Mononuclear cell (primary cell): ENCODE data around the gene CARMIL1. TPM values are rescaled to one million over a fixed set of nuclear protein-coding genes. Genes with fewer than 3 reads are reported as not detected.

ENCODE experiments used
- H3K27me3 ChIP-seq: 2 replicates; pipeline ENCODE4 v1.6.0; 2011; ENCODE audit warnings: low read length, control low read depth; ENCODE audit not compliant: insufficient read depth
- H3K4me1 ChIP-seq: 2 replicates; pipeline ENCODE4 v1.5.1; 2011; ENCODE audit warnings: mild to moderate bottlenecking, low read length, control low read depth; ENCODE audit not compliant: insufficient read depth
- H3K4me3 ChIP-seq: 2 replicates; pipeline ENCODE4 v1.5.1; 2011; ENCODE audit warnings: mild to moderate bottlenecking, low read length, moderate library complexity
- H3K9me3 ChIP-seq: 2 replicates; pipeline ENCODE4 v1.5.1; 2011; ENCODE audit warnings: low read depth, mild to moderate bottlenecking, control low read depth, low read length
- total RNA-seq: library from RNA; depleted of rRNA; stranded (reverse); fragments of >200 nt; gene quantifications from one replicate; pipeline ENCODE4 v1.2.3, GENCODE V29; 2012

The CARMIL1 gene
- total RNA-seq, 1 donor, result 3.1 TPM

DNA sequence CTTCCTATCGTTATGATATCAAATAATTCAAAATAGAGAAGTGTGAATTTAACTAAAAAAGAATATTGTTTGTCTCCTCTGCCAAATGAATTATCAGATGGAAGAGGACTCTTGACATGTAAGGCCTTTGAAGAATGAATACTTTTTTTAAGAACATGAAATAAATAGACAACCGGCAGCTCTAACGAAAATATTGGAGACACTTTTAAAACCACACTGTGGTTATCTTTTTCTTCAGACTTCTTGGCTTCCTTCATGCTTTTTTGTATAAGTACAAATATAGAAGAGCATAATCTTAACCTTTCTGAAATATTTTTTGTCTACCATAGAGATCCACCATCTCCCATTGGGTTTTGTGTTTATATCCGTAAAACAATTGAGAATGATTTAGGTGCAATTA lies 257.6 kb downstream of the CARMIL1 start:
- no peaks in the 10 kb centered on the region for H3K4me1 ChIP-seq
- H3K4me3 ChIP-seq, result no peak overlapping the region
- H3K27me3 ChIP-seq, result no peaks in the 10 kb centered on the region
- H3K9me3 ChIP-seq, result no peaks in the 10 kb centered on the region

DNA sequence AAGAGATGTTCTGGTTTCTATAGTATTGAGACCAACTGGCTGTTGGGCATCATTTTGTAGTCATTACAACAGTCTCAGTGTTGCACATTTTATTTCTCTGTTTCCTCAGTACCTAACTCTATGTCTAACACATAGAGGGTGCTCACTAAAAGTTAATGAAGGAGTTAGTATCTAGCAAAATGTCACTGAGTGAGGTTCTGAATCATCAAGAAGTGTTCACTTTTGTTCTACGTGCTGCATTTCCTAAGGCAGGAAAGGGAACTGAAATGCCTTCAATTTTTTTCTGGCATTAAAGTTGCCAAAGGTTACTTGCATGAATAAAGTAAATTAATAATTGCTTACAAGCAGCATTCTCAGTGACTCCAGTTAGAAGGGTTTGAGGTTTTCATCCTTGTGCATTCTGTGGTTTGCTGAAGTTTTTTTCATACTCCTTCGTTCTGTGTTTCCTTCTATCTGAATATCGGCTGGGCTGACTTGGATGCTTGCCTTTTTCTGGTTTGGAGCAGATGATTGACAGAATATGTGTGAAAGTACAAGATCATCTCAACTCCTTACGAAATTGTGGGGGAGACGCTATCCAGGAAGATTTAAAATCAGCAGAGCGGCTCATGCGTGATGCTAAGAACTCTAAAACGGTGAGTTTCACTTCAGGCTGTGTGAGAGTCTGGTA lies 258.3 kb downstream of the CARMIL1 start:
- Histone ChIP-seq H3K4me1 (no peaks in the 10 kb centered on the region), H3K4me3 (no peak overlapping the region), H3K9me3 (no peaks in the 10 kb centered on the region)

GRCh38 chr6:25541228-25541627 lies 262.1 kb downstream of the CARMIL1 start:
- no peaks in the 10 kb centered on the region for H3K9me3 ChIP-seq
- no peak overlapping the region for H3K4me3 ChIP-seq
- H3K27me3 ChIP-seq, result no peaks in the 10 kb centered on the region
- no peaks in the 10 kb centered on the region for H3K4me1 ChIP-seq

More for the DNA sequence above, 258.3 kb downstream of the CARMIL1 start:
- no peaks in the 10 kb centered on the region for H3K27me3 ChIP-seq

DNA sequence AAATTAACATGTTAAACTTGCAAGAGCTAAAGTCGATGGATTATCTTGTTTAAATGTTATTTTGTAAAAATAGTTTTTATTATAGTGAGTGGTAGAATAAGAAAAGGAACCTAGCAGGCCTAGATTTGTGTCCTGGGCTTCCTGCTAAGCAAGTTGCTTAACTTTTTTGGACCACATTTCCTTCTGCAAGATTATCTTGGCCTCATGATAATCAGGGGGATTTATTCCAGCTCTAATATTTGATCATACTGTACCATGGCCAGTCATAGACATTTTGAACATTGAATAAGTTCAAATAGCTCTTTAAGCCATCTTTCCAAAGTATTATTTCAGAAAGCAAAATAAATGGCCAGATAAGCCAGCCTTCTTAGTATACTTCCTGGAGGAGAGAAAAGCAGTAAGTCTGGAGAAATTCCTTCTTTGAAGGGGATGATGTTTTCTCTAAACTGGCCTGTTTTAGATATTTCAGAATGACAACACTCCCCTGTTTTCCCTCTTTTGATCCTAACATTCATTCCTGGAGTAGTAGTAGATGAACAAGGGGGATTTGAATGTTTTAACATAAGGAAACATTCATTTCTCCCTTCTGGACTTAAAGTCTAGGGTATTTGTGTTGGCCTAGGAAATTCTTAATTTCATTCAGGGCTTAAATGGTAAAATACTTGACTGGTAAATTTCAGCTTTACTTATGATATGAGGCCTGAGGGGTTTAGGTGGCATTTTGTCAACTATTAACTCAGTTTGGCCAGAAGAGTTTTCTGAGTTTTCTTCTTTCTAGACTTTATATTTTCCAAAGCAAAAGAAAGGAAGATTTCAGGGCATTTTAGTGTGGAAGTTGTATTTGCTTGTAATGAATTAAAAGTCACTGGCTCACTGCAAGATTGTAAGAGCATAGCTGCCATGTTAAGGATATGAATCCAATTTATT lies 264.1 kb downstream of the CARMIL1 start:
- Histone ChIP-seq H3K9me3 (no peaks in the 10 kb centered on the region), H3K27me3 (no peaks in the 10 kb centered on the region), H3K4me3 (no peak overlapping the region), H3K4me1 (no peaks in the 10 kb centered on the region)

GRCh38 chr6:25544833-25545232 lies 265.7 kb downstream of the CARMIL1 start:
- Histone ChIP-seq H3K4me1 (no peaks in the 10 kb centered on the region), H3K9me3 (no peaks in the 10 kb centered on the region), H3K27me3 (no peaks in the 10 kb centered on the region), H3K4me3 (no peak overlapping the region)

DNA sequence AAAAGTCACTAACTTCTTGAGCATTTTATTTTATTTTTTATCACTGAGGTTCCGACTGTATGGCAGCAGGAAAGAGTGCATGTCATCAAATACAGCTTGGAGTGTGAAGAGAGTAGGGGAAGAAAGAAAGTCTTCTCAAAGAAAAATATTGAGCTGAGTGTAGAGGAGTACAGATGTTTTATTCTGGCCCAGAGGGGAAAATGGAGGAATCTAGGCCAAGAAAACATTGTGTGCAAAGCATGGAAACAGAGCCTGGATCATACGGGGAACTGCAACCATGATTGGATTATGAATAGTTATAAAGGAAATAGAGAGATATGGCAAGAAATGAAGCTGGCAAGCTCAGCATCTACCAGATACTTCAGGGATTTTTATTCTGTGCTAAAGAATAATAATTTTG lies 268.6 kb downstream of the CARMIL1 start:
- H3K27me3 ChIP-seq, result no peaks in the 10 kb centered on the region
- H3K4me3 ChIP-seq, result no peak overlapping the region
- H3K9me3 ChIP-seq, result no peaks in the 10 kb centered on the region
- no peaks in the 10 kb centered on the region for H3K4me1 ChIP-seq

DNA sequence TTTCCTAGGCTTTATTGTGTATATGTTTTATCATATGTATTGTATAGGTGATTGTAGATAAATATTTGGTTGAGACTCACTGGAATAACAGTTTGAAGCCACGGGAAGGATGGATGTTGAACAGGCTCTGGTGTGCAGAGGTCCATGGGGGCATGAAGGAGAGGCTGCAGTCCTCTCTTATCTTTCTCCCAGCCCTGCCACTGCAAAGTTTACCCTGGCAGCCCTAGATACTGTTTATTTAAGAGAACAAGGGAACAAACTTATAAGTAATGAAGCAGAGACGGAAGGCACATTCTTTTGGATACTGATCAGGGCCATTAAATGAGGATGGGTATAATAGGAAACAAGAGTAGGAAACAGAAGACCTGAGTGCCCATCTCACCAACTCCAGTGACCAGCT lies 269.3 kb downstream of the CARMIL1 start:
- Histone ChIP-seq H3K4me3 (no peak overlapping the region), H3K4me1 (no peaks in the 10 kb centered on the region), H3K9me3 (no peaks in the 10 kb centered on the region), H3K27me3 (no peaks in the 10 kb centered on the region)

GRCh38 chr6:25550631-25551030 lies 271.5 kb downstream of the CARMIL1 start:
- Histone ChIP-seq H3K27me3 (no peaks in the 10 kb centered on the region), H3K9me3 (no peaks in the 10 kb centered on the region), H3K4me3 (no peak overlapping the region), H3K4me1 (no peaks in the 10 kb centered on the region)

GRCh38 chr6:25553502-25553901 lies 274.3 kb downstream of the CARMIL1 start:
- Histone ChIP-seq H3K27me3 (no peaks in the 10 kb centered on the region), H3K4me3 (no peak overlapping the region), H3K4me1 (no peaks in the 10 kb centered on the region), H3K9me3 (no peaks in the 10 kb centered on the region)

DNA sequence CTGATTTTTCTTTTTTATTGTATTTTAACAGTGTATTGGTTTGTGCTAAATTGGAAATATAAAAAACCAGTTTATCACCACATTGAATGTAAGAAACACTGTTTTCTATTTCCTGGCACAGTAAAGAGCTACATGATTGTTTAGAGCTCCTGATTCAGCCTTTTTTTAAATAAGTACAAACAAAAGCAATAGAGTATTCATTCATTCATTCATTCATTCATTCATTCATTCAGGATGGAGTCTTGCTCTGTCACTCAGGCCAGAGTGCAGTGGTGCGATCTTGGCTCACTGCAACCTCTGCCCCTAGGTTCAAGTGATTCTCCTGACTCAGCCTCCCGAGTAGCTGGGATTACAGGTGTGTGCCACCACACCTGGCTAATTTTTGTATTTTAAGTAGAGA lies 276.0 kb downstream of the CARMIL1 start:
- Histone ChIP-seq H3K4me3 (no peak overlapping the region), H3K4me1 (no peaks in the 10 kb centered on the region), H3K9me3 (no peaks in the 10 kb centered on the region)

DNA sequence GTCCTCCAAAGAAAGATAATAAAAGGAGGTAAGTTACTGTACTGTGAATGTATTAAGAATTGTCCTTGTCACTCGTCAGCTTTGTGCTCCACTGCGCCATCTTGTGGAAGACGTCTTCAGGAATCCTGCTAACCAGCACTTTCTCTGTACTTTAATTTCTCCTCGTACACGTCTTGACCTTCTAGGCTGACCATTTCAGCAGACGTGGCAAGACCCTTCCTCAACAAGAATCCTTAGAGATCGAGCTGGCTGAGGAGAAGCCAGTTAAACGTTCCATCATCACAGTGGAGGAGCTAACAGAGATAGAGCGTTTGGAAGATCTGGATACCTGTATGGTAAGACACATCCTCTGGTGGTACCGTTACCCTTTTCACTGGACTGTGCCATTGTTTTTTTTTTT lies 277.3 kb downstream of the CARMIL1 start:
- no peaks in the 10 kb centered on the region for H3K4me1 ChIP-seq
- no peak overlapping the region for H3K4me3 ChIP-seq
- no peaks in the 10 kb centered on the region for H3K9me3 ChIP-seq
- H3K27me3 ChIP-seq, result no peaks in the 10 kb centered on the region

More for the DNA sequence above, 276.0 kb downstream of the CARMIL1 start:
- H3K27me3 ChIP-seq, result no peaks in the 10 kb centered on the region

DNA sequence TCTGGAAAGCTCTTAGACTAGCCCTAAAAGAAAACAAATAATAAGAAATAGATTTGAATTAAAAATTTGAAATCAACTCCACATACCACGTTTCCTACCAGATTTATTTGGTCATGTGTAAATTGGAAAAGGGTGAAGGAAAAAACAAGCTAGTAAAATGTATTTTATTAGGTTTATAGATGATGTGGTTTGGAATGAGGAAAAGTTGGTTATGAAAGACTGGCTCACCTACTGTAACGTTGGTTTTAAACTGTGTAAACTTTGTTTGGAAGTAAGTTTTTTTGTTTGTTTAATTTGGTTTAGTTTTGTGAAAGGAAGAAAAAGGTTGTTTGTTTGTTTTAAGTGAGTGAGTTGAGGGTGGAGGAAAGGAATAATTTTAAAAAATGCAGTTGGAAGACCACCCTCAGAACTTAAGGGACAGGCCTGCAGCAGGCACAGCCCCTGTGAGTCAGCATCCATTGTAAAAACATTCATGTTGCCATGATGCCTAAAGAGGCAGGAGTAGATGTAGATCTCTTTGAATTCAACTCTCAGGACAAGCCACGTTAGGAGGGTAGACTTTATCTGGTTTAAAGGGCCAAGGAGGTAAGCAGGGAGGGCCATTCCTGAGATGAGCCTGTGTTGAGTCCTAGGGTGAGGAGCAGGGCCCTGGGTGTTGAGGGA lies 279.1 kb downstream of the CARMIL1 start:
- H3K4me3 ChIP-seq, result no peak overlapping the region
- no peaks in the 10 kb centered on the region for H3K4me1 ChIP-seq

GRCh38 chr6:25560865-25561264 lies 281.7 kb downstream of the CARMIL1 start:
- H3K27me3 ChIP-seq, result no peaks in the 10 kb centered on the region
- no peaks in the 10 kb centered on the region for H3K9me3 ChIP-seq
- no peak overlapping the region for H3K4me3 ChIP-seq
- no peaks in the 10 kb centered on the region for H3K4me1 ChIP-seq

More for the DNA sequence above, 279.1 kb downstream of the CARMIL1 start:
- Histone ChIP-seq H3K27me3 (no peaks in the 10 kb centered on the region), H3K9me3 (no peaks in the 10 kb centered on the region)

GRCh38 chr6:25564943-25565342 lies 285.8 kb downstream of the CARMIL1 start:
- H3K4me3 ChIP-seq, result no peak overlapping the region
- H3K27me3 ChIP-seq, result no peaks in the 10 kb centered on the region
- no peaks in the 10 kb centered on the region for H3K9me3 ChIP-seq

GRCh38 chr6:25570578-25570977 lies 291.4 kb downstream of the CARMIL1 start:
- no peaks in the 10 kb centered on the region for H3K27me3 ChIP-seq
- H3K9me3 ChIP-seq, result no peaks in the 10 kb centered on the region
- no peaks in the 10 kb centered on the region for H3K4me1 ChIP-seq

More at GRCh38 chr6:25564943-25565342, 285.8 kb downstream of the CARMIL1 start:
- H3K4me1 ChIP-seq, result no peaks in the 10 kb centered on the region

More at GRCh38 chr6:25570578-25570977, 291.4 kb downstream of the CARMIL1 start:
- no peak overlapping the region for H3K4me3 ChIP-seq
